ENCODE data around the gene CIP2A. TPM values are rescaled to one million over a fixed set of nuclear protein-coding genes. Genes with fewer than 3 reads are reported as not detected.

The CIP2A gene
- total RNA-seq, 1 donor = 39.2 TPM

GRCh38 chr3:108554229-108554628 lies 35.0 kb downstream of the CIP2A start:
- no peak overlapping the region for H3K4me3 ChIP-seq (ENCODE audit: low read depth, low read length)
- TF ChIP-seq CTCF (IDR thresholded peaks at IDR 0.05; ENCODE audit: insufficient read depth, low read length) = no peak
- DNase-seq (ENCODE audit: low read depth) = no peak

GRCh38 chr3:108552267-108553159 lies 36.7 kb downstream of the CIP2A start:
- TF ChIP-seq CTCF (IDR thresholded peaks at IDR 0.05; ENCODE audit: insufficient read depth, low read length) = peak; percentile 42
- DNase-seq (ENCODE audit: low read depth) = peak; percentile 81
- H3K4me3 ChIP-seq (ENCODE audit: low read depth, low read length) = no peak overlapping the region

GRCh38 chr3:108548886-108549285 lies 40.4 kb downstream of the CIP2A start:
- TF ChIP-seq CTCF (IDR thresholded peaks at IDR 0.05; ENCODE audit: insufficient read depth, low read length) = no peak
- H3K4me3 ChIP-seq (ENCODE audit: low read depth, low read length) = no peak overlapping the region
- no peak for DNase-seq (ENCODE audit: low read depth)

- no peak for TF ChIP-seq CTCF (IDR thresholded peaks at IDR 0.05; ENCODE audit: insufficient read depth, low read length)
- peak; percentile 32 for DNase-seq (ENCODE audit: low read depth)
- no peak overlapping the region for H3K4me3 ChIP-seq (ENCODE audit: low read depth, low read length)
Measured at GRCh38 chr3:108548304-108548703, 40.9 kb downstream of the CIP2A start.

GRCh38 chr3:108546692-108547091 lies 42.5 kb downstream of the CIP2A start:
- TF ChIP-seq CTCF (IDR thresholded peaks at IDR 0.05; ENCODE audit: insufficient read depth, low read length) = no peak
- H3K4me3 ChIP-seq (ENCODE audit: low read depth, low read length) = peak overlapping the region; percentile 15
- no peak for DNase-seq (ENCODE audit: low read depth)

DNA sequence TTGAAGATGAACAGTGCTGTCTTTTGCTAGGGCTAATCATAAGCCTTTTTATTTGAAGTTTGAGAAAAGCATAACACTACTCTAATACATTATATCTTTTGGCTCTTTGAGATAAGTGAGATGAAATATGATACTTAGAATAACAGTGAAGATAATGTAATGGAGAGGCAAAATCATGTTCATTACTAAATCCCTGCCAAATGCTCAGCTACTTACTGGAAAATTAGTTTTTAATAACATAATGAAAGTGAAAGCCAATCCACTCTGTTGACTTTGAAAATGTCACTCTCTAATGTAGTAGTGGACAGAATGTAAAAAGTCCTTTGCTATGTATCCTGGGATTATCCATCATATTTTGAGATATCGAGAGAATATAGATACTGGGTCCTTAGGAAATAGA lies 43.0 kb downstream of the CIP2A start:
- peak; percentile 26 for DNase-seq (ENCODE audit: low read depth)
- TF ChIP-seq CTCF (IDR thresholded peaks at IDR 0.05; ENCODE audit: insufficient read depth, low read length) = no peak
- H3K4me3 ChIP-seq (ENCODE audit: low read depth, low read length) = peak overlapping the region; percentile 15
